ENCODE results near the gene MOGAT3. TPM values are rescaled to one million over a fixed set of nuclear protein-coding genes. Genes with fewer than 3 reads are reported as not detected.

Gene MOGAT3
- total RNA-seq, 1 experiment from 2014 or later, result 0.81 TPM

DNA sequence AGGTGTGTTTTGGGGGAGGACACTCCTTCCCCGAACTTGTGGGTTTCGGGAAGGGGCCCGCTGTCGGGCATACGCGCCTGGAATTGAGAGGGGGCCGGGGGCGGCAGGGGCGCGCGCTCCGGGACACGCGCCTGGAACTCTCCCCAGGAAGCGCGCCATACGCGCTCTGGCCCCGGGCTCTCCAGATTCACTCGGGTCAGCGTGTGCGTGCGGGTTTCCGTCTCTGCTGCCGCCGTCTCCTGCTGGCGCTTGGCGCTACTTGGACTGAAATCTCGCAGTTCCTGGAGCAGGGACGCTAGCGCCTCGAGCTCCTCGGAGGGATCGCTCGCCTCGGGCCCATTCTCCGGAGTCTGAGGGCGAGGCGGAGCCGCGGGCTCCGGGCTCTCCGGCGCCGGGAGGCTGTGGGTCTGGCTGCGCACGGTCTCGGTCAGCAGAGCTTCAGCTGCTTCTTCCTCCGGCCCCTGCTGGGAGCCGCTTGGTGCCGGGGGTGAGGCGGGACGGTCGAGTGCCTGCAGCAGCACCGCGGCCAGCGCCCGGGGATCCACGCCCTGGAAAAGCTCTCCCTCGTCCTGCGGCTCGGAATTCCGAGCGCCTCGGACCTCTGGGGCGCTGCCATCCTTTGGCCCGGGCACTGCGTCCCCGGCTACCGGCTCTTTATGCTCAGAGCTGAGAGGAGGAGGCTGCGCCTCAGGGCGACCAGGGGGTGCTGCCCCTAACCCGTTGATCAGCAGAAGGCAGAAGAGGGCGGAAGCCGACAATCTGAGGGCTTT is 36.6 kb downstream of the MOGAT3 start (continued):
- TF ChIP-seq, protein P1, sequence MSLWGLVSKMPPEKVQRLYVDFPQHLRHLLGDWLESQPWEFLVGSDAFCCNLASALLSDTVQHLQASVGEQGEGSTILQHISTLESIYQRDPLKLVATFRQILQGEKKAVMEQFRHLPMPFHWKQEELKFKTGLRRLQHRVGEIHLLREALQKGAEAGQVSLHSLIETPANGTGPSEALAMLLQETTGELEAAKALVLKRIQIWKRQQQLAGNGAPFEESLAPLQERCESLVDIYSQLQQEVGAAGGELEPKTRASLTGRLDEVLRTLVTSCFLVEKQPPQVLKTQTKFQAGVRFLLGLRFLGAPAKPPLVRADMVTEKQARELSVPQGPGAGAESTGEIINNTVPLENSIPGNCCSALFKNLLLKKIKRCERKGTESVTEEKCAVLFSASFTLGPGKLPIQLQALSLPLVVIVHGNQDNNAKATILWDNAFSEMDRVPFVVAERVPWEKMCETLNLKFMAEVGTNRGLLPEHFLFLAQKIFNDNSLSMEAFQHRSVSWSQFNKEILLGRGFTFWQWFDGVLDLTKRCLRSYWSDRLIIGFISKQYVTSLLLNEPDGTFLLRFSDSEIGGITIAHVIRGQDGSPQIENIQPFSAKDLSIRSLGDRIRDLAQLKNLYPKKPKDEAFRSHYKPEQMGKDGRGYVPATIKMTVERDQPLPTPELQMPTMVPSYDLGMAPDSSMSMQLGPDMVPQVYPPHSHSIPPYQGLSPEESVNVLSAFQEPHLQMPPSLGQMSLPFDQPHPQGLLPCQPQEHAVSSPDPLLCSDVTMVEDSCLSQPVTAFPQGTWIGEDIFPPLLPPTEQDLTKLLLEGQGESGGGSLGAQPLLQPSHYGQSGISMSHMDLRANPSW (CRISPR knock-in tag; conservative IDR thresholded peaks at IDR 0.05; ENCODE audit: low read depth), result no peak
- no peak for TF ChIP-seq JAZF1 (CRISPR knock-in tag; IDR thresholded peaks at IDR 0.05)
- TF ChIP-seq FOXJ3 (CRISPR knock-in tag; IDR thresholded peaks at IDR 0.05; ENCODE audit: borderline replicate concordance), result no peak
- peak; percentile 81; the same call in 1 of the 2 replicates for TF ChIP-seq JUN (CRISPR knock-in tag; IDR thresholded peaks at IDR 0.05)
- TF ChIP-seq, protein P2, sequence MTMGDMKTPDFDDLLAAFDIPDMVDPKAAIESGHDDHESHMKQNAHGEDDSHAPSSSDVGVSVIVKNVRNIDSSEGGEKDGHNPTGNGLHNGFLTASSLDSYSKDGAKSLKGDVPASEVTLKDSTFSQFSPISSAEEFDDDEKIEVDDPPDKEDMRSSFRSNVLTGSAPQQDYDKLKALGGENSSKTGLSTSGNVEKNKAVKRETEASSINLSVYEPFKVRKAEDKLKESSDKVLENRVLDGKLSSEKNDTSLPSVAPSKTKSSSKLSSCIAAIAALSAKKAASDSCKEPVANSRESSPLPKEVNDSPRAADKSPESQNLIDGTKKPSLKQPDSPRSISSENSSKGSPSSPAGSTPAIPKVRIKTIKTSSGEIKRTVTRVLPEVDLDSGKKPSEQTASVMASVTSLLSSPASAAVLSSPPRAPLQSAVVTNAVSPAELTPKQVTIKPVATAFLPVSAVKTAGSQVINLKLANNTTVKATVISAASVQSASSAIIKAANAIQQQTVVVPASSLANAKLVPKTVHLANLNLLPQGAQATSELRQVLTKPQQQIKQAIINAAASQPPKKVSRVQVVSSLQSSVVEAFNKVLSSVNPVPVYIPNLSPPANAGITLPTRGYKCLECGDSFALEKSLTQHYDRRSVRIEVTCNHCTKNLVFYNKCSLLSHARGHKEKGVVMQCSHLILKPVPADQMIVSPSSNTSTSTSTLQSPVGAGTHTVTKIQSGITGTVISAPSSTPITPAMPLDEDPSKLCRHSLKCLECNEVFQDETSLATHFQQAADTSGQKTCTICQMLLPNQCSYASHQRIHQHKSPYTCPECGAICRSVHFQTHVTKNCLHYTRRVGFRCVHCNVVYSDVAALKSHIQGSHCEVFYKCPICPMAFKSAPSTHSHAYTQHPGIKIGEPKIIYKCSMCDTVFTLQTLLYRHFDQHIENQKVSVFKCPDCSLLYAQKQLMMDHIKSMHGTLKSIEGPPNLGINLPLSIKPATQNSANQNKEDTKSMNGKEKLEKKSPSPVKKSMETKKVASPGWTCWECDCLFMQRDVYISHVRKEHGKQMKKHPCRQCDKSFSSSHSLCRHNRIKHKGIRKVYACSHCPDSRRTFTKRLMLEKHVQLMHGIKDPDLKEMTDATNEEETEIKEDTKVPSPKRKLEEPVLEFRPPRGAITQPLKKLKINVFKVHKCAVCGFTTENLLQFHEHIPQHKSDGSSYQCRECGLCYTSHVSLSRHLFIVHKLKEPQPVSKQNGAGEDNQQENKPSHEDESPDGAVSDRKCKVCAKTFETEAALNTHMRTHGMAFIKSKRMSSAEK (CRISPR knock-in tag; IDR thresholded peaks at IDR 0.05; ENCODE audit: borderline replicate concordance), result no peak
- TF ChIP-seq ZNF263 (CRISPR knock-in tag; IDR thresholded peaks at IDR 0.05; ENCODE audit: low read depth), result peak; percentile 31; the same call in 1 of the 2 replicates
- TF ChIP-seq, protein P3, sequence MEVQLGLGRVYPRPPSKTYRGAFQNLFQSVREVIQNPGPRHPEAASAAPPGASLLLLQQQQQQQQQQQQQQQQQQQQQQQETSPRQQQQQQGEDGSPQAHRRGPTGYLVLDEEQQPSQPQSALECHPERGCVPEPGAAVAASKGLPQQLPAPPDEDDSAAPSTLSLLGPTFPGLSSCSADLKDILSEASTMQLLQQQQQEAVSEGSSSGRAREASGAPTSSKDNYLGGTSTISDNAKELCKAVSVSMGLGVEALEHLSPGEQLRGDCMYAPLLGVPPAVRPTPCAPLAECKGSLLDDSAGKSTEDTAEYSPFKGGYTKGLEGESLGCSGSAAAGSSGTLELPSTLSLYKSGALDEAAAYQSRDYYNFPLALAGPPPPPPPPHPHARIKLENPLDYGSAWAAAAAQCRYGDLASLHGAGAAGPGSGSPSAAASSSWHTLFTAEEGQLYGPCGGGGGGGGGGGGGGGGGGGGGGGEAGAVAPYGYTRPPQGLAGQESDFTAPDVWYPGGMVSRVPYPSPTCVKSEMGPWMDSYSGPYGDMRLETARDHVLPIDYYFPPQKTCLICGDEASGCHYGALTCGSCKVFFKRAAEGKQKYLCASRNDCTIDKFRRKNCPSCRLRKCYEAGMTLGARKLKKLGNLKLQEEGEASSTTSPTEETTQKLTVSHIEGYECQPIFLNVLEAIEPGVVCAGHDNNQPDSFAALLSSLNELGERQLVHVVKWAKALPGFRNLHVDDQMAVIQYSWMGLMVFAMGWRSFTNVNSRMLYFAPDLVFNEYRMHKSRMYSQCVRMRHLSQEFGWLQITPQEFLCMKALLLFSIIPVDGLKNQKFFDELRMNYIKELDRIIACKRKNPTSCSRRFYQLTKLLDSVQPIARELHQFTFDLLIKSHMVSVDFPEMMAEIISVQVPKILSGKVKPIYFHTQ (CRISPR knock-in tag; IDR thresholded peaks at IDR 0.05), result no peak
- TF ChIP-seq ZNF281 (CRISPR knock-in tag; IDR thresholded peaks at IDR 0.05), result no peak
- TF ChIP-seq EMX1 (CRISPR knock-in tag; IDR thresholded peaks at IDR 0.05), result no peak
- TF ChIP-seq MXD4 (CRISPR knock-in tag; IDR thresholded peaks at IDR 0.05; ENCODE audit: borderline replicate concordance), result no peak
- TF ChIP-seq CBFB (CRISPR knock-in tag; IDR thresholded peaks at IDR 0.05; ENCODE audit: low read depth), result no peak
- no peak for TF ChIP-seq ZNF121 (CRISPR knock-in tag; IDR thresholded peaks at IDR 0.05)
- TF ChIP-seq CTCF (IDR thresholded peaks at IDR 0.05), result no peak
- TF ChIP-seq SP1 (CRISPR knock-in tag; conservative IDR thresholded peaks at IDR 0.05), result no peak
- TF ChIP-seq FOXK1 (CRISPR knock-in tag; IDR thresholded peaks at IDR 0.05), result 0 out of 2 replicates have a peak, but pooled peaks have one; percentile 16
- TF ChIP-seq, protein P4, sequence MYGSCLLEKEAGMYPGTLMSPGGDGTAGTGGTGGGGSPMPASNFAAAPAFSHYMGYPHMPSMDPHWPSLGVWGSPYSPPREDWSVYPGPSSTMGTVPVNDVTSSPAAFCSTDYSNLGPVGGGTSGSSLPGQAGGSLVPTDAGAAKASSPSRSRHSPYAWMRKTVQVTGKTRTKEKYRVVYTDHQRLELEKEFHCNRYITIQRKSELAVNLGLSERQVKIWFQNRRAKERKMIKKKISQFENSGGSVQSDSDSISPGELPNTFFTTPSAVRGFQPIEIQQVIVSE (CRISPR knock-in tag; IDR thresholded peaks at IDR 0.05; ENCODE audit: borderline replicate concordance), result no peak
- TF ChIP-seq SMAD3 (CRISPR knock-in tag; IDR thresholded peaks at IDR 0.05; ENCODE audit: borderline replicate concordance), result no peak
- peak; percentile 19; the same call in 1 of the 2 replicates for TF ChIP-seq MAX (CRISPR knock-in tag; IDR thresholded peaks at IDR 0.05)
- TF ChIP-seq, protein P5, sequence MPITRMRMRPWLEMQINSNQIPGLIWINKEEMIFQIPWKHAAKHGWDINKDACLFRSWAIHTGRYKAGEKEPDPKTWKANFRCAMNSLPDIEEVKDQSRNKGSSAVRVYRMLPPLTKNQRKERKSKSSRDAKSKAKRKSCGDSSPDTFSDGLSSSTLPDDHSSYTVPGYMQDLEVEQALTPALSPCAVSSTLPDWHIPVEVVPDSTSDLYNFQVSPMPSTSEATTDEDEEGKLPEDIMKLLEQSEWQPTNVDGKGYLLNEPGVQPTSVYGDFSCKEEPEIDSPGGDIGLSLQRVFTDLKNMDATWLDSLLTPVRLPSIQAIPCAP (CRISPR knock-in tag; IDR thresholded peaks at IDR 0.05), result peak; percentile 64; the same call in 1 of the 2 replicates
- no peak for TF ChIP-seq ZNF671 (CRISPR knock-in tag; IDR thresholded peaks at IDR 0.05)
- no peak for TF ChIP-seq NFE2L1 (CRISPR knock-in tag; IDR thresholded peaks at IDR 0.05)
- 0 out of 2 replicates have a peak, but pooled peaks have one; percentile 35 for TF ChIP-seq TEAD4 (CRISPR knock-in tag; IDR thresholded peaks at IDR 0.05)
